ENCODE measurements around the gene TRMT10C. TPM values are rescaled to one million over a fixed set of nuclear protein-coding genes. Genes with fewer than 3 reads are reported as not detected.

Gene TRMT10C
- total RNA-seq, 1 donor from 2014 or later: 30.3 TPM

GRCh38 chr3:101615525-101615924 lies 53.9 kb downstream of the TRMT10C start:
- Histone ChIP-seq H3K27ac (ENCODE audit: low read depth, low read length) (no peak overlapping the region), H3K4me1 (ENCODE audit: control insufficient read depth in 3 of 3, insufficient read depth in 3 of 3, low read length in 3 of 3) (no peaks in the 10 kb centered on the region), H3K9me3 (ENCODE audit: control insufficient read depth in 3 of 3, low read length in 3 of 3) (no peaks in the 10 kb centered on the region), H3K27me3 (ENCODE audit: control insufficient read depth in 3 of 3, insufficient read depth in 3 of 3, low read length in 3 of 3) (no peaks in the 10 kb centered on the region), H3K36me3 (ENCODE audit: control insufficient read depth in 3 of 3, insufficient read depth in 3 of 3, low read length in 3 of 3) (no peaks in the 10 kb centered on the region), H3K9ac (ENCODE audit: low read depth in 1 of 3, low read length in 3 of 3) (no peak overlapping the region), H3K4me3 (ENCODE audit: low read length in 3 of 3) (no peak overlapping the region)

Small RNAs within 50 kb of the gene (small RNA-seq; reads per million reads assigned to genes)
- not detected for gene RNU6-1256P

Other genes starting within 250 kb of the TRMT10C start
- 2.6 TPM for gene IMPG2, start 241.3 kb upstream of the TRMT10C start, total RNA-seq
- gene SENP7, start 48.7 kb upstream of the TRMT10C start, total RNA-seq: 33.4 TPM
- 72.0 TPM for gene PCNP, start 12.3 kb downstream of the TRMT10C start, total RNA-seq
- gene ZBTB11, start 115.3 kb downstream of the TRMT10C start, total RNA-seq: 16.2 TPM
- 5,603 TPM for gene RPL24, start 124.8 kb downstream of the TRMT10C start, total RNA-seq
- 16.2 TPM for gene CEP97, start 162.7 kb downstream of the TRMT10C start, total RNA-seq
- 11.0 TPM for gene NXPE3, start 217.3 kb downstream of the TRMT10C start, total RNA-seq